ENCODE results near the gene AHNAK.

DNA sequence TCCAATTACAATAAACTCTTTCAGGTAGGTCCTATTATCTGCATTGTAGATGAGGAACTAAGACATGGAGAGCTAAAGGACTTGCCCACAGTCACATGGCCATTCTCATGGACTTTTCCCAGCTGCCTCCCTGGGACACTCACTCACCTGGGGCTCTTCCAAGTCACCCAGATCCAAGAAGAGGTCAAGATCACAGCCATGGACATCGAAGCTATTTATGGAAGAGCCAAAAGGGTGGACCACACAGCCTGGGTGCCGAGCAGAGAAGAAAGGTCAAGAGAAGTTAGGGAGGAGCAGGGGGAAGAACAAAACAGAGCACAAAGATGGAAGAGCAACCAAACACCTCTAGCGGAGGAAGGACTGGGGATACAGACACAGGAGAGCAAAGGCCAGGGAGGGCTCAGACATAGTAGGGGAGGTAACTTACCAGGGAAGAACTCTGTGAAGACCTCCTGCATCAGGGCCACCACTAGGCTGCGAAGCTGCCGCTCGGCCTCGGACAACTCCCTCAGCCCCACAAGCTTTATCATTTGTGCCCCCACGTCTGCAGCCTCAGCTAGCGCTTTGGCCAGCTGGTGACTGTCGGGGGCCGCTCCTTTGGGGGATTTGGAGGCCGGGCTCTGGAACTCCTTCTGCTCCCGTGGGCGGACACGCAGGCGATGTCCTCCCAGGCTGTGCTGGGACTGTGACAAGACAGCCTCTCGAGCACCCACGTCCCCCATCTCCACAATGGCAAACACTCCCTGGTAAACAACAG, 34.5 kb upstream of the AHNAK start:
- TF ChIP-seq, protein P1, sequence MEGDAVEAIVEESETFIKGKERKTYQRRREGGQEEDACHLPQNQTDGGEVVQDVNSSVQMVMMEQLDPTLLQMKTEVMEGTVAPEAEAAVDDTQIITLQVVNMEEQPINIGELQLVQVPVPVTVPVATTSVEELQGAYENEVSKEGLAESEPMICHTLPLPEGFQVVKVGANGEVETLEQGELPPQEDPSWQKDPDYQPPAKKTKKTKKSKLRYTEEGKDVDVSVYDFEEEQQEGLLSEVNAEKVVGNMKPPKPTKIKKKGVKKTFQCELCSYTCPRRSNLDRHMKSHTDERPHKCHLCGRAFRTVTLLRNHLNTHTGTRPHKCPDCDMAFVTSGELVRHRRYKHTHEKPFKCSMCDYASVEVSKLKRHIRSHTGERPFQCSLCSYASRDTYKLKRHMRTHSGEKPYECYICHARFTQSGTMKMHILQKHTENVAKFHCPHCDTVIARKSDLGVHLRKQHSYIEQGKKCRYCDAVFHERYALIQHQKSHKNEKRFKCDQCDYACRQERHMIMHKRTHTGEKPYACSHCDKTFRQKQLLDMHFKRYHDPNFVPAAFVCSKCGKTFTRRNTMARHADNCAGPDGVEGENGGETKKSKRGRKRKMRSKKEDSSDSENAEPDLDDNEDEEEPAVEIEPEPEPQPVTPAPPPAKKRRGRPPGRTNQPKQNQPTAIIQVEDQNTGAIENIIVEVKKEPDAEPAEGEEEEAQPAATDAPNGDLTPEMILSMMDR (IDR thresholded peaks at IDR 0.05): no peak
- TF ChIP-seq EZH2 (IDR thresholded peaks at IDR 0.05) (no peak), EZH2phosphoT487 (IDR thresholded peaks at IDR 0.05) (no peak)
